ENCODE measurements around the gene CDKN2A.

Gene CDKN2A

DNA sequence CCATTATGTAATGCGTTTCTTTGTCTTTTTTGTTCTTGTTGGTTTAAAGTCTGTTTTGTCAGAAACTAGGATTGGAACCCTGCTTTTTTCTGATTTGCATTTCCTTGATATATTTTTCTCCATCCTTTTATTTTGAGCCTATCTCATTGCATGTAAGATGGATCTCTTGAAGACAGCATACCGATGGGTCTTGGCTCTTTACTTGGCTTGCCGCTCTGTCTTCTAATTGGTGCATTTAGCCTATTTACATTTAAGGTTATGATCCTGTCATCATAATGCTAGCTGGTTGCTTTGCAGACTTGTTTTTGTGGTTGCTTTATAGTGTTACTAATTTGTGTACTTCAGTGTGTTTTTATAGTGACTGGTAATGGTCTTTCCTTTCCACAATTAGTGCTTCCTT lies 28.2 kb upstream of the CDKN2A start:
- Mint-ChIP-seq H3K27me3 (no peaks in the 10 kb centered on the region), H3K27ac (no peak overlapping the region), H3K36me3 (peaks cover 6% of the 10 kb centered on the region), H3K9me3 (peaks cover 6% of the 10 kb centered on the region), H3K4me1 (no peaks in the 10 kb centered on the region), H3K4me3 (no peak overlapping the region)
- ATAC-seq: no peak

DNA sequence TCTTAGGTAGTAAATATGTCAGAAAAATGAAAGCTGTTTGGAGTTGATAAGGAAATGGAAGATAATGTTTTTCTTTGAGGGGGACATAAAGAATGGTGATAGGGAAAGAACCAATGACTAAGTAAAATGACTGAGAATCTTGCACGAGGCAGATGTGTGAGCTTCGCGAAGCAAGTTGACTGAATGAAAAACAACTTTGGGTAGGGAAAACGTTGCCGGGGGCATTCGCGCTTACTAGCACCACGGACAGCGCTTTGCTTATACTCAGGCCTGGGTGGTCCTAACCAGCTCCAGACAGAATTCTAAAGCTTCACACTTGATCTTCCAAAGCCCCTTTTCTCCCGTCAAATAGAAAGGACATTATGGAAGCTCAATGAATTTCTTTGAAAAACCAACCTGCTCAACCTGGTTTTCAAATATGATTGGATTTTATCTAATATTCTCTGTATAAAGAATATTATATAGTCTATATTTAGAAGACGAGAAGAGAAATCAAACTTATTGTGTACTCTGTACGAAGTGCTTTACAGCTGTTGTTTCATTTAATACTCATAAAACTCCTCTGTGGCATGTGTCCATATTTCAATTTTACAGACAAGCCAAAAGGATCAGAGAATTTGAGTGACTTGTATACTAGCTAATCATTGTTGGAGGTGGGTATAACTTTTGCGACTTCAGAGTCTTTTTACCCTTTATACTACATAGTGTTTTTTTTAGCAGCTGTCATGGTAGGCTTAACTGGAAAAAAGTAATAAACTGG lies 16.9 kb upstream of the CDKN2A start:
- no peak for ATAC-seq
- no peaks in the 10 kb centered on the region for H3K36me3 Mint-ChIP-seq
- H3K27ac Mint-ChIP-seq: no peak overlapping the region
- no peak overlapping the region for H3K4me3 Mint-ChIP-seq
- no peaks in the 10 kb centered on the region for H3K9me3 Mint-ChIP-seq
- peaks cover 20% of the 10 kb centered on the region for H3K4me1 Mint-ChIP-seq
- H3K27me3 Mint-ChIP-seq: peaks cover 12% of the 10 kb centered on the region

DNA sequence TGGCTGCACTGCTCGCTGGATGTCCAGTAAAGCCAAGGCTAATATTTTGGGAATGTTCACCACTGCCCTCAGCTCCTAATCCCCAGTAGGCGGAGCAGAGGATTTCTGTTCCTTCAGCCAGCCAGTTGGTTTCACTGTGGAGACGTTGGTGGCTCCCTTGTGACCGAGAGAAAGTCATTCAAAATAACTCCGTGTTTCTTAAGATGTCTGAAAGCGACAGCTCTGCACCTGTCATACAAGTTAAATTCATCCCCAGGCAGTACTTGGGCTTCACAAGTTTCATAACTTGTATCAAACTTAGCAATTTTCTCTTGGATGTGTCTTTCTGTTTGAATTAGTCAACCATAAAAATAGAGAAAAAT lies 15.3 kb upstream of the CDKN2A start:
- H3K27ac Mint-ChIP-seq: peak overlapping the region; percentile 73
- H3K9me3 Mint-ChIP-seq: no peaks in the 10 kb centered on the region
- H3K4me3 Mint-ChIP-seq: peak overlapping the region; percentile 96
- peaks cover 28% of the 10 kb centered on the region for H3K27me3 Mint-ChIP-seq
- peak; percentile 53 for ATAC-seq
- H3K4me1 Mint-ChIP-seq: peaks cover 35% of the 10 kb centered on the region
- no peaks in the 10 kb centered on the region for H3K36me3 Mint-ChIP-seq

DNA sequence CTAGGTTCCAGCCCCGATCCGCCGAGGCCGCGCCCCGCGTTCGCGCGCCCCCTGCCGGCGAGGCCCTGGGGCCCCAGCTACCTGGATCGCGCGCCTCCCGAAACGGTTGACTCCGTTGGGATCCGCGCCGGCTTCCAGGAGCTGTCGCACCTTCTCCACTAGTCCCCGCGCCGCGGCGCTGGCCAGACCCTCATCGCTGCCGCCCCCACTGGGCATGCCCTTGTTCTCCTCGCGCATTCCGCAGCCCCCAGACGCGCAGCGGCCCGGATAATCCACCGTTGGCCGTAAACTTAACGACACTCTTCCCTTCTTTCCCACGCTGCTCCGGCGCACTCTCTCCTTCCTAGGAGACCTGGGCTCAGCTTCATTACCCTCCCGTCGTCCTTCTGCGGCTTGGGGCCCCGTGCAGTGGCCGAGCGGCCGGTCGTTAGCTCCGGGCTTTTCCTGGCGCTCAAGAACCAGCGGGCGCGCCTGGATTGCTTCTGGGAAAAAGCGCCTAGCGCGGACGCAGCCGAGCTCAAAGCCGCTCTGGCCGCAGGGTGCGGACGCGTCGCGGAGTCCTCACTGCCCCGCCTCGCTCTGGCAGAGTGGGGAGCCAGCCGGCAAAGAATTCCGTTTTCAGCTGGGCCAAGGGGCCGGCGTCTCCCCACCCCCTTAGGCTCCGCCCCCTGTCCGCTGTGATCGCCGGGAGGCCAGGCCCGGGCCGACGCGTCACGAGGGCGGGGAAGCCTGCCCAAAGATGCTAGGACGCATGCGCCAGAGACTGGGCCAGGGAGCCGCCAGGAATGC lies 14.7 kb upstream of the CDKN2A start, which contains the start of gene CDKN2B:
Gene CDKN2B, minus strand, starts transcription at position 589 of the 789 bp plus-strand sequence. Its CDS starts 352 bp downstream, at position 237.
- Mint-ChIP-seq H3K27ac (peak within 1 kb of the TSS; percentile 73), H3K27me3 (peaks cover 34% of the 10 kb centered on the region)

DNA sequence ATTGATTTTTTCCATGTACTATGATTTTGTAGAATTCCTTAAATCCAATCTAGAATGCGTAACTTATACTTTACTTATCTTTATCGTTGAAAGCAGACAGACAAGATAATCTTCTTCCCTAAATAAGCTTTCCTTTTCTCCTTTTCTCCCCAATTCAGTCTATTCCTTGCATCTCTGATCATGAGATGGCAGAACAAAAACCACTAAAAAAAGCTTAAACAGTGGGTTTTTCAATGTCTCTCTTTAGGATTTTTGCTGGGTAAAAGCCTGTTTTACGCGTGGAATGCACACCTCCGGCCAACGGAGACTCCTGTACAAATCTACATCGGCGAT lies 14.2 kb upstream of the CDKN2A start:
- no peak for ATAC-seq
- Mint-ChIP-seq H3K9me3 (no peaks in the 10 kb centered on the region), H3K4me3 (peak overlapping the region; percentile 96), H3K27me3 (peaks cover 38% of the 10 kb centered on the region), H3K27ac (peak overlapping the region; percentile 73), H3K36me3 (no peaks in the 10 kb centered on the region), H3K4me1 (peaks cover 35% of the 10 kb centered on the region)

More for the DNA sequence above, 14.7 kb upstream of the CDKN2A start, which contains the start of gene CDKN2B:
- H3K4me1 Mint-ChIP-seq: peaks cover 35% of the 10 kb centered on the region
- ATAC-seq: peak; percentile 97
- H3K4me3 Mint-ChIP-seq: peak within 1 kb of the TSS; percentile 96
- no peaks in the 10 kb centered on the region for H3K36me3 Mint-ChIP-seq
- H3K9me3 Mint-ChIP-seq: no peaks in the 10 kb centered on the region

DNA sequence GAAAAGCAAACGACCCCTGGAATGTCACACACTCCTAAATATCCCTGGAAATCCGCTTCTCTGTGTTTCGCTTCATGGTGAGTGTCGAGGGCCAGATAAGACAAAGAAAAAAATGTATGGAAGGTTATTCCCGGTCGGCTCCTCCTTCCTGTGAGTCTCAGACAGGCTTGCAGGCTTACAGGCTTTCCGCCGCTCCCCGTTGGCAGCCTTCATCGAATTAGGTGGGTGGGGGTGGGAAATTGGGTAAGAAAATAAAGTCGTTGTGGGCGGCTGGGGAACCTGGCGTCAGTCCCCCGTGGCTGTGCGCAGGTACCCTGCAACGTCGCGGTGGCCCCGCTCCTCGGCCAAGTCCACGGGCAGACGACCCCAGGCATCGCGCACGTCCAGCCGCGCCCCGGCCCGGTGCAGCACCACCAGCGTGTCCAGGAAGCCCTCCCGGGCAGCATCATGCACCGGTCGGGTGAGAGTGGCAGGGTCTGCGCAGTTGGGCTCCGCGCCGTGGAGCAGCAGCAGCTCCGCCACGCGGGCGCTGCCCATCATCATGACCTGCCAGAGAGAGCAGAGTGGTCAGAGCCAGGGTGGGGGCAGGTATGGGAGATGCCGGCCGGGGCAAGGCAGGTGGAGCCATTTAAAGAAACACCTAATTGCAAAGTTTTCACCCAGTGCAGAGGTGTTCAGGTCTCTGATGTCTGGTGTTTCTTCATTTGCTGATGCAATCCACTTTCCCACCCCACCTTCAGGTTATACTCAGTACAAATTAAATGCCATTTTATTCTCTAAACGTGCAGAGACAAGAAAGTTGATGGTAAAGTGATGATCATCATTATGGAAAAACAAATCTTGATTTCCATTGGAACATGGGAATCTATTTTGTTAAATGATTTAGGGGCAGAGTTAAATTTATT lies 11.8 kb upstream of the CDKN2A start:
- H3K27me3 Mint-ChIP-seq: peaks cover 38% of the 10 kb centered on the region
- no peaks in the 10 kb centered on the region for H3K36me3 Mint-ChIP-seq
- peak overlapping the region; percentile 10 for H3K4me3 Mint-ChIP-seq
- no peak for ATAC-seq
- H3K27ac Mint-ChIP-seq: no peak overlapping the region
- H3K9me3 Mint-ChIP-seq: no peaks in the 10 kb centered on the region
- H3K4me1 Mint-ChIP-seq: peaks cover 35% of the 10 kb centered on the region

DNA sequence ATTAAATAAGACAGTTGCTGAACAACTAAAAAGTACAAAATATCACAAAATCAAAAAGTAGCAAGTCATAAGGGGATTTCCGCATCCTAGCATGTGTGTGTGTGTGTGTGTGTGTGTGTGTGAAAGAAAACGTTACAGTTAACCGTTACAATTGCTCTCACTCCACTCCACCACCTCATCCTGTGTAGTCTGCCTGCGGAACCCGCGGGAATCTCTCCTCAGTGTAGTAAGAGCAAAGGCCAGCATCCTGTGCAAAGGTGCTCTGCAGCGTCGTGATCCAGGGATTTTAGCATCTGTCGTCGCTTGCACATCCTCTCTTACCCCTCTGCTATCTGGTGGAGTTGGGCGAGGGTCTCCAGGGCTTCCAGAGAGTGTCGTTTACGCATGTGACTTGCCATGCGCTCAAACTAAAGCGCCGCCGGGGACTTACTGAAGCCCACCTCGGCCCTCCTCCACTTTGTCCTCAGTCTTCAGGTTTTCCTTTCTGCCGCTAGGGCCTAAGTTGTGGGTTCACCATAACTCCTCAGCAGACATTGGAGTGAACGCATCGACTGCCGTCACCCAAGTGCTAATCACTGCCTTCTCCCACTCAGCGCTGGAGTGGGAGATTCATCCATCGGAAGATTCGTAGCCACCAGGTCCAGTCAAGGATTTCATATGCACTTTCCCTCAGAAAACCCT lies 11.0 kb upstream of the CDKN2A start:
- Mint-ChIP-seq H3K9me3 (no peaks in the 10 kb centered on the region), H3K27ac (no peak overlapping the region), H3K36me3 (no peaks in the 10 kb centered on the region), H3K4me1 (peaks cover 30% of the 10 kb centered on the region), H3K27me3 (peaks cover 38% of the 10 kb centered on the region), H3K4me3 (no peak overlapping the region)
- ATAC-seq: no peak

DNA sequence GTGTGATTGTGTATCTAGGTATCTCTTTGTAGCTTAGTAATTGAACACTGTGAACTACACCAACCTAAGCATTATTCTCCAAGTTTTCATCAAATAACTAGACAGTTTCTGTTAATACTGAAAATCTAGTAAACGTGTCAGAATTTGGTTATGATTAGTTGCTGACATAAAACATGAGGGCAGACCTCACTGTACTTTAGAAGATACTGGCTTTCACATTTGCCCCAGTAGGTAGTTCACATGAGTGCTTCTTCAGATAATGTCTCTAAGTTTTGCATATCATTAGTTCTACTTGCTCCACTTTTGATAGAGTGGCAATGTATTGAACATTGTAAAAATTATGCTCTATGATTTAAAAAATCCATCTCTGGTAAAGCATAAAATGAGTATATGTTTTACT lies 7.8 kb upstream of the CDKN2A start:
- no peaks in the 10 kb centered on the region for H3K9me3 Mint-ChIP-seq
- peaks cover 30% of the 10 kb centered on the region for H3K27me3 Mint-ChIP-seq
- H3K27ac Mint-ChIP-seq: no peak overlapping the region
- H3K4me1 Mint-ChIP-seq: peaks cover 18% of the 10 kb centered on the region
- H3K4me3 Mint-ChIP-seq: no peak overlapping the region
- no peak for ATAC-seq
- H3K36me3 Mint-ChIP-seq: peaks cover 4% of the 10 kb centered on the region

DNA sequence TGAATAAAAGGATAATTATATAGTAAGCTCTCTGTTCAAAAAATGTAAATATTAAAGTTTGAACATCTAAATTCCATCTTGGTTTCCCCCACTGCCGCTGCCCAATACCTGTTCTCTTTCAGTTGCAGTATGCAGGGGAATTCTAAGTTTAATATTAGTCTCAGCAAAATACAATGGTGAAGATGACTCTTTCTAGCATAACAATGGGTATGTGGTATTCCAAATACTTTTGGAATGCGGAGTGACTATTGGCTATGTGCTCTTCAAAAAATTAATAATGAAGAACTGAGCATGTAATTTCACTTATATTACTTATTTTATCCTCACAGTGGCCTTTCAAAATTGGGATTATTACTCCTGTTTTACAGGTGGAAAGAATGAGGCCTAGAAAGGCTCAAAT lies 3.8 kb upstream of the CDKN2A start:
- Mint-ChIP-seq H3K4me1 (peaks cover 22% of the 10 kb centered on the region), H3K36me3 (peaks cover 5% of the 10 kb centered on the region), H3K27ac (no peak overlapping the region), H3K4me3 (no peak overlapping the region), H3K27me3 (no peaks in the 10 kb centered on the region), H3K9me3 (no peaks in the 10 kb centered on the region)
- ATAC-seq: no peak

DNA sequence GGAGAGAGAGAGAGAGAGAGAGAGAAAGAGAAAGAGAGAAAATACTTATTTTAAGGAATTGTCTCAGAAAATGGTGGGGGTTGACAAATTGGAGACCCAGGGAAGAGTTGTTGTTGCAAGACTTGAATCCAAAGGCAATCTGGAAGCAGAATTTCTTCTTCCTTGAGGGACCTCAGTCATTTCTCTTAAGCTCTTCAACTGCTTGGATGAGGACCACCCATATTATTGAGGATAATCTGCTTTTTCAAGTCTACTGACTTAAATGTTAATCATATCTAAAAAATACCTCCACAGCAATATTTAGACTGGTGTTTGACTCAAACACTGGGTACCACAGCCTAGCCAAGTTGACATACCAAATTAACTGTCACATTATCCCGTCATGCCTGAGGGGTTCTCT lies 3.3 kb upstream of the CDKN2A start:
- Mint-ChIP-seq H3K27me3 (no peaks in the 10 kb centered on the region), H3K4me3 (no peak overlapping the region), H3K4me1 (peaks cover 22% of the 10 kb centered on the region)

DNA sequence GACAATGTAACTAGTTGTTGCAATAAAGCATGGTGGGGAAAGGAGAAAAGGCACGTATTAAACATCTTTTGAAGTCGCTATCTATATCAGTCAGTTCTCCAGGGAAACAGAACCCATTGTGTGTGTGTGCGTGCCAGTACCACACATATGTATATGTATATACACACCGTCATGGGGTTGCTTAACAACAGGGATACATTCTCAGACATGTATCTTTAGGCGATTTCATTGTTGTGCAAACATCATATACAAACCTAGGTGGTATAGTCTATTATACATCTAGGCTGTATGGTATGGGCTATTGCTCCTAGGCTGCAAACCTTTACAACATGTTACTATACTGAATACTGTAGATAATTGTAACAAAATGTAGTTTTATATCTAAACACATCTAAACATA lies 2.7 kb upstream of the CDKN2A start:
- Mint-ChIP-seq H3K36me3 (peaks cover 5% of the 10 kb centered on the region), H3K27ac (no peak overlapping the region), H3K4me1 (peaks cover 22% of the 10 kb centered on the region), H3K27me3 (no peaks in the 10 kb centered on the region), H3K4me3 (no peak overlapping the region), H3K9me3 (no peaks in the 10 kb centered on the region)
- ATAC-seq: no peak

More for the DNA sequence above, 3.3 kb upstream of the CDKN2A start:
- Mint-ChIP-seq H3K36me3 (peaks cover 5% of the 10 kb centered on the region), H3K9me3 (no peaks in the 10 kb centered on the region), H3K27ac (no peak overlapping the region)
- ATAC-seq: no peak

DNA sequence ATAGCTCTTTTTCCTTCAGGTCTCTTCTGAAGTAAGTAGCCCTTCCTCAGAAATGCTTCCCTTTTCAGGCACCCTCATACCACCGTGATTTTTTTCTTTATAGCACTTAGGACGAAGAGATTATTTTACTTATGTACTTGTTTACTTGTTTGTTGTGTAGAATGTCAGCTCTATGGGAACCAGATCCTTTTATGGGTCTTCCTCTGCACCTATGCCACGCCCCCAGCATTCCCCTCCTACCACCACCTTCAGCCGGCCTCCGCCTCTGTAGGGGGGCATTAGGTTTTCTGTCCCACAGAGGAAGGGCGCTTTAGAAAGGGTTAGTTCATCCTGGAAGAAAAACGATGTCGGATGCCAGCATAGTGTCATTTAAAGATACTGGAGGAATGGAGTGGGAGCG lies 2.2 kb upstream of the CDKN2A start:
- no peak for ATAC-seq
- Mint-ChIP-seq H3K36me3 (peaks cover 5% of the 10 kb centered on the region), H3K4me3 (peak overlapping the region; percentile 99), H3K27ac (peak overlapping the region; percentile 100), H3K4me1 (peaks cover 22% of the 10 kb centered on the region), H3K9me3 (no peaks in the 10 kb centered on the region), H3K27me3 (no peaks in the 10 kb centered on the region)

DNA sequence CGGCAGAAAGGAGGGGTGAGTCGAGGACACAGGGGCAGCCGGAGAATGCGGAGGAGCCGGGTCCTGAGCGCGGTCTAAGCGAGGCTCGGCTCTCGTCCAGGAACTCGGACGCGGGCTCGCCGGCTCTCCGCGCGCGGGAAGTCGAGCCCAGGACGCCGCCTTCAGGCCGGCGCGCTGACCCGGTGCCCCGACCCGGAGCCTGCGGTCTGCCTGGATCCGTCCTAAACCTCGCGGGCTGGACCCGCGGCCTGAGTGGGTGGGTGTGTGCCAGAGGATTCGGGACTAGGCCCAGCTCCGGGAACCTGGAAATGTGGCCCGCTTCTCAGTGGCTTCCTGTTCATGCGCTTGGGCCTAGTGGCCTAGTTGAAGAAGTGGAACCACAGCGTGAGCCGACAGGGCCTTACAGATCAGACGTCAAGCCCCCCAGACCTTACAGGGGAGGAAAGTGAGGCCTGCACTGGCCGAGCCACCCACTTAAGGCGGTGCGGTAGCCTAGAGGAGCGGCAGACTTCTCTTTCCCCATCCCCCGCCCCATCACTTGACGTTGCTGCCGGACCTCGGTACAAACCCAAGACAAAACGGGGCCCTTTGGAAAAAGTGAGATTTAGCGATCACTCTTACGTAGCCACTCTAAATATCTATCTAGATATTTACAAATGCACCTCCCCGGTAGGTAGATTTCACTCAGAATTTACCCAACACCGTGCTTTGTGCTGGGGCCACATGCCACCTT lies 1.6 kb upstream of the CDKN2A start:
- H3K9me3 Mint-ChIP-seq: no peaks in the 10 kb centered on the region
- peak overlapping the region; percentile 99 for H3K4me3 Mint-ChIP-seq
- peaks cover 5% of the 10 kb centered on the region for H3K36me3 Mint-ChIP-seq
- no peaks in the 10 kb centered on the region for H3K27me3 Mint-ChIP-seq
- peak; percentile 42 for ATAC-seq
- H3K27ac Mint-ChIP-seq: peak overlapping the region; percentile 100
- peaks cover 22% of the 10 kb centered on the region for H3K4me1 Mint-ChIP-seq

DNA sequence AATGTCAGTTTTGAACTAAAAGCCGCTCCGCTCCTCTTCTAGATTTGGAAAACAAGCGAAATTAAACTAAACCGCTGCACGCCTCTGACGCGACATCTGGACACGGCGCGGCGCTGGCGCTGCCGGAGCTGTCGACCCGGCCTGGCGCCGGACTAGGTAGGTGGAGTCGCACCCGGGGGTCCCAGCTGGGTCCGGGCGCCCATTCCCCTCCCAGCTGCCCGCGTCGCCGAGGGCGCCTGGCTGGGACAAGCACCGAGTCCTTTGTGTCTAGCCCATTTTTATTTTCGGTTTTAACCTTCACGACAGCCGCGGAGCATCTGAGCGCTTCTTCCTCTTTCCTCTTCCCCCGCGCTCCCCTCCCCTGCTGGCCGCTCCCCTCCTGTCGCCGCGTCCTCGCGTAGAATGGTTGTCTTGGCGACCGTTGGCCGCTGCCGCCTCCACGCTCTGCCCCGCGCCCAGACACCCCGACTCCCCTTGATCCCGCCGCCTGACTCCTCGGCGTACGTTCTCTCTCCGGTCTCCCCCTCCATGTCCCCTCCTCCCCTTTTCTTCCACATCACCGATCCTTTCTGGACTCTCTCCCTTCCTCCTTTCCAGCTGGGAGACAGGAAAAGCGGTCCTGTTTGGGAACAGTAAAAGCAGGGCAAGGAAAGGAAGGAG lies 944 bp upstream of the CDKN2A start:
- Mint-ChIP-seq H3K4me3 (peak overlapping the region; percentile 99), H3K27me3 (peaks cover 4% of the 10 kb centered on the region)

More for the DNA sequence above, 944 bp upstream of the CDKN2A start:
- H3K9me3 Mint-ChIP-seq: no peaks in the 10 kb centered on the region
- ATAC-seq: peak; percentile 90
- peaks cover 26% of the 10 kb centered on the region for H3K4me1 Mint-ChIP-seq
- H3K27ac Mint-ChIP-seq: peak overlapping the region; percentile 100
- H3K36me3 Mint-ChIP-seq: peaks cover 11% of the 10 kb centered on the region
